ENCODE results near the gene ATP6V0D1. TPM values are rescaled to one million over a fixed set of nuclear protein-coding genes. Genes with fewer than 3 reads are reported as not detected.

Gene ATP6V0D1
- polyA plus RNA-seq, 3 donors: 354 to 687 (median 631) TPM

DNA sequence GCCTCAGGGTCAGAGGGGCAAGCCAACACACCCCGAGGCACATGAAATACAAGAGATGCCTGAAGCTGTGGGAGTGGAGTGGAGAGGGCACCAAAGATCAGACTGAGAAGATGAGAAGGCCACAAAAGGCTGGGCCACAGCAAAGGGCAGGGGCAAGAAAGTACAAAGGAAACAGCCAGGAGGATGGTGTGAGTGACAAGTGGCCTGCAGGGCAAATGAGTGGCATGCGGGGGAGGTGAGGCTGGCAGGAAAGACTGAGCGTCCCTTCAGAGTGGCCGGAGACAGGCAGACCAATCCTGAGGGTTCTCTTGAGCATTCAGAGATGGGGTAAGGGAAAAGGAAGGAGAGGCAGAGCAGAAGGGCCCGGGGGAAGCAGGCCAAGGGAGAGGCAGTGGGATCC lies 26.9 kb downstream of the ATP6V0D1 start:
- peaks cover 0 to under 1% of the 10 kb centered on the region in 2 donors for H3K4me1 ChIP-seq (ENCODE audit: control insufficient read depth in 1 of 2, insufficient read depth in 2 of 2, low read length in 2 of 2)
- intact Hi-C loops (cut with micrococcal nuclease): no loop called here
- Mint-ChIP-seq H3K27me3 (ENCODE audit: low read depth in 3 of 3) (no peaks in the 10 kb centered on the region), H3K4me3 (no peak overlapping the region), H3K27ac (peak overlapping the region in 4 of 7 donors; percentile 24 to 87 (median 70)), H3K4me1 (peaks cover 11% of the 10 kb centered on the region), H3K9me3 (peaks cover 0 to 2% (median 0%) of the 10 kb centered on the region in 7 donors), H3K36me3 (peaks cover 62 to 94% of the 10 kb centered on the region in 2 donors)
- H3K27ac ChIP-seq (ENCODE audit: low read depth in 1 of 2, low read length in 2 of 2): peak overlapping the region in 1 of 2 donors; percentile 40
- 98% methylated on average over 5 of the region's 5 CpGs for WGBS (ENCODE audit: insufficient coverage)
- no peak overlapping the region for H3K4me3 ChIP-seq (replicated peaks in 1 of 3; ENCODE audit: low read depth in 2 of 3, low read length in 3 of 3)
- H3K36me3 ChIP-seq (replicated peaks in 1 of 2; ENCODE audit: control insufficient read depth in 1 of 2, insufficient read depth in 2 of 2, low read length in 2 of 2): peaks cover 82 to 93% of the 10 kb centered on the region in 2 donors
- H3K27me3 ChIP-seq (ENCODE audit: control insufficient read depth in 2 of 2, insufficient read depth in 2 of 2, low read length in 2 of 2): no peaks in the 10 kb centered on the region
- TF ChIP-seq, protein P1, sequence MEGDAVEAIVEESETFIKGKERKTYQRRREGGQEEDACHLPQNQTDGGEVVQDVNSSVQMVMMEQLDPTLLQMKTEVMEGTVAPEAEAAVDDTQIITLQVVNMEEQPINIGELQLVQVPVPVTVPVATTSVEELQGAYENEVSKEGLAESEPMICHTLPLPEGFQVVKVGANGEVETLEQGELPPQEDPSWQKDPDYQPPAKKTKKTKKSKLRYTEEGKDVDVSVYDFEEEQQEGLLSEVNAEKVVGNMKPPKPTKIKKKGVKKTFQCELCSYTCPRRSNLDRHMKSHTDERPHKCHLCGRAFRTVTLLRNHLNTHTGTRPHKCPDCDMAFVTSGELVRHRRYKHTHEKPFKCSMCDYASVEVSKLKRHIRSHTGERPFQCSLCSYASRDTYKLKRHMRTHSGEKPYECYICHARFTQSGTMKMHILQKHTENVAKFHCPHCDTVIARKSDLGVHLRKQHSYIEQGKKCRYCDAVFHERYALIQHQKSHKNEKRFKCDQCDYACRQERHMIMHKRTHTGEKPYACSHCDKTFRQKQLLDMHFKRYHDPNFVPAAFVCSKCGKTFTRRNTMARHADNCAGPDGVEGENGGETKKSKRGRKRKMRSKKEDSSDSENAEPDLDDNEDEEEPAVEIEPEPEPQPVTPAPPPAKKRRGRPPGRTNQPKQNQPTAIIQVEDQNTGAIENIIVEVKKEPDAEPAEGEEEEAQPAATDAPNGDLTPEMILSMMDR (IDR thresholded peaks at IDR 0.05): no peak
- DNase-seq: no peak
- H3K79me2 ChIP-seq (ENCODE audit: insufficient read depth, low read length): peaks cover 100% of the 10 kb centered on the region
- no peak overlapping the region for H2AFZ ChIP-seq (ENCODE audit: insufficient read depth, low read depth, low read length, poor library complexity, severe bottlenecking)
- H3K9ac ChIP-seq (ENCODE audit: insufficient read depth, low read length, poor library complexity, severe bottlenecking): no peak overlapping the region
- no peak overlapping the region for H3K4me2 ChIP-seq (replicated peaks; ENCODE audit: extremely low read depth, low read length, poor library complexity, severe bottlenecking)
- H3K9me3 ChIP-seq (replicated peaks in 1 of 2; ENCODE audit: control insufficient read depth in 1 of 2, insufficient read depth in 1 of 2, low read length in 2 of 2): no peaks in the 10 kb centered on the region
- H4K20me1 ChIP-seq (ENCODE audit: insufficient read depth, low read length): peaks cover 100% of the 10 kb centered on the region

DNA sequence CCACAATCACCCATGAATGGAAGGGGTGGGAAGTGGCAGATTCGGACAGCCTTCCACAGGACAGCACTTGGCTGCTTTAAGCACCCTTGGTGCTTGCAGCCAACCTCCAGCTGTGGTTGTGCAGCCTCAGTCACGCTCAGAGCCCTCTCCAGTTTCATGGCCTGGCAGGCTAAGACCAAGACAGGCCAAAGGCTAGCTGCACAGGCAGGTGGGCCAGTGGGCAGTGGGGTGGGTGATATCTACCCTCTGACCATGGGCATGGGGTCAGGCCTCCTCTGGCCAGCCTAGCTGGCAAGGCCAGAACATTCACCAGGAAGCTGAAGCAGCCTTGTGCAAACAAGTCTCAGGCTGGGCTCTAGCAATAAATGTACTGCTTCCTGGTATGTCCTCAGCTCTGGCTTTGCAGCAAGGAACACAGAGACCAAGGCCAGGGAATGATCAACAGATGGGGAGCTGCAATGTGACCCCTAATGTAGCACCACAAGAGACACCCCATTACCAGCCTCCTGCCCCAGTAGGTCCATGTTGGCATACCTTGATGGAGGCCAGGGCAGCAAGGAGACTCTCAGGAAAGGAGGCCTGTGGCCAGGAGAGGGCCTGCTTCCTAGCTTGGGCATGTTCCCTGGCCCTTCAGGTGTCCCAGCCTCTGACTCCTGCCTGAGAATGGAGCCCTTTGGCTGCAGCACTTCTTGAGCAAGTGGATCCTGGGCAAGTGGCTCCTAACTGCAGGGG lies 29.1 kb downstream of the ATP6V0D1 start:
- intact Hi-C loops (cut with micrococcal nuclease): no loop called here
- no peaks in the 10 kb centered on the region for H3K9me3 ChIP-seq (replicated peaks in 1 of 2; ENCODE audit: control insufficient read depth in 1 of 2, insufficient read depth in 1 of 2, low read length in 2 of 2)
- H2AFZ ChIP-seq (ENCODE audit: insufficient read depth, low read depth, low read length, poor library complexity, severe bottlenecking): no peak overlapping the region
- H3K4me1 Mint-ChIP-seq: peaks cover 9% of the 10 kb centered on the region
- 100% methylated on average over 2 of the region's 2 CpGs for WGBS (ENCODE audit: insufficient coverage)
- H3K9me3 Mint-ChIP-seq: peaks cover 0 to 2% (median 0%) of the 10 kb centered on the region in 7 donors
- H3K27me3 ChIP-seq (ENCODE audit: control insufficient read depth in 2 of 2, insufficient read depth in 2 of 2, low read length in 2 of 2): no peaks in the 10 kb centered on the region
- TF ChIP-seq, protein P1 (IDR thresholded peaks at IDR 0.05): no peak
- no peaks in the 10 kb centered on the region for H3K4me1 ChIP-seq (ENCODE audit: control insufficient read depth in 1 of 2, insufficient read depth in 2 of 2, low read length in 2 of 2)
- peaks cover 81 to 93% of the 10 kb centered on the region in 2 donors for H3K36me3 ChIP-seq (replicated peaks in 1 of 2; ENCODE audit: control insufficient read depth in 1 of 2, insufficient read depth in 2 of 2, low read length in 2 of 2)
- H3K36me3 Mint-ChIP-seq: peaks cover 58 to 96% of the 10 kb centered on the region in 2 donors
- no peak overlapping the region for H3K4me3 ChIP-seq (replicated peaks in 1 of 3; ENCODE audit: low read depth in 2 of 3, low read length in 3 of 3)
- no peaks in the 10 kb centered on the region for H3K27me3 Mint-ChIP-seq (ENCODE audit: low read depth in 3 of 3)
- peak overlapping the region in 1 of 2 donors; percentile 14 for H3K27ac ChIP-seq (ENCODE audit: low read depth in 1 of 2, low read length in 2 of 2)
- no peak for DNase-seq
- peaks cover 100% of the 10 kb centered on the region for H3K79me2 ChIP-seq (ENCODE audit: insufficient read depth, low read length)
- H3K4me2 ChIP-seq (replicated peaks; ENCODE audit: extremely low read depth, low read length, poor library complexity, severe bottlenecking): no peak overlapping the region
- peak overlapping the region in 1 of 7 donors; percentile 2 for H3K27ac Mint-ChIP-seq
- no peak overlapping the region for H3K9ac ChIP-seq (ENCODE audit: insufficient read depth, low read length, poor library complexity, severe bottlenecking)
- peaks cover 100% of the 10 kb centered on the region for H4K20me1 ChIP-seq (ENCODE audit: insufficient read depth, low read length)
- no peak overlapping the region for H3K4me3 Mint-ChIP-seq
